ENCODE measurements around the gene MICAL3.

DNA sequence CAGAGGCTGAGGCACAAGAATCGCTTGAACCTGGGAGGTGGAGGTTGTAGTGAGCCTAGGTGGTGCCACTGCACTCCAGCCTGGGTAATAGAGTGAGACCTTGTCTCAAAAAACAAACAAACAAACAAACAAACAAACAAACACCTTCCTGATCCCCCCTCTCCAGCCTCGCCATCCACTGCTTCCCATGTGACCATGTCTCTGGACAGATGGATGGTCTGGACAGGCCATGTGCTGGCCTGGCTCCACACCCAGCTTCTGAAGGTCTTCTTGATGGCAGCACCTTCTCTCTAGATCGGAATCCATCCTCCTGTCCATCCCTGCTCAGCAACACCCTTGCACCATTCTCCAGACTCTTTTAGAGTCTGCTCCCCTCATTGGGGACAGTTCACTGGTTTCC is 42.8 kb upstream of the MICAL3 start:
- TF ChIP-seq, protein P1, sequence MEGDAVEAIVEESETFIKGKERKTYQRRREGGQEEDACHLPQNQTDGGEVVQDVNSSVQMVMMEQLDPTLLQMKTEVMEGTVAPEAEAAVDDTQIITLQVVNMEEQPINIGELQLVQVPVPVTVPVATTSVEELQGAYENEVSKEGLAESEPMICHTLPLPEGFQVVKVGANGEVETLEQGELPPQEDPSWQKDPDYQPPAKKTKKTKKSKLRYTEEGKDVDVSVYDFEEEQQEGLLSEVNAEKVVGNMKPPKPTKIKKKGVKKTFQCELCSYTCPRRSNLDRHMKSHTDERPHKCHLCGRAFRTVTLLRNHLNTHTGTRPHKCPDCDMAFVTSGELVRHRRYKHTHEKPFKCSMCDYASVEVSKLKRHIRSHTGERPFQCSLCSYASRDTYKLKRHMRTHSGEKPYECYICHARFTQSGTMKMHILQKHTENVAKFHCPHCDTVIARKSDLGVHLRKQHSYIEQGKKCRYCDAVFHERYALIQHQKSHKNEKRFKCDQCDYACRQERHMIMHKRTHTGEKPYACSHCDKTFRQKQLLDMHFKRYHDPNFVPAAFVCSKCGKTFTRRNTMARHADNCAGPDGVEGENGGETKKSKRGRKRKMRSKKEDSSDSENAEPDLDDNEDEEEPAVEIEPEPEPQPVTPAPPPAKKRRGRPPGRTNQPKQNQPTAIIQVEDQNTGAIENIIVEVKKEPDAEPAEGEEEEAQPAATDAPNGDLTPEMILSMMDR (IDR thresholded peaks at IDR 0.05), result no peak
- no peak for TF ChIP-seq POLR2A (IDR thresholded peaks at IDR 0.05)
